HepG2 (cell line): Measurements from ENCODE around the gene MIA3. TPM values are rescaled to one million over a fixed set of nuclear protein-coding genes. Genes with fewer than 3 reads are reported as not detected.

Experiments used
- ATAC-seq: fragments of 200-7000 bp; cut with Tn5 transposase; 3 replicates; pipeline ENCODE4 v1.9.1; 2020; ENCODE audit warnings: mild to moderate bottlenecking, moderate library complexity
- BruUV-seq: library from RNA; stranded (reverse); fragments of 400-500 nt; replicated peaks from 2 replicates; lab custom pipeline; 2021; lab: Mats Ljungman, UMichigan
- CTCF ChIA-PET: fragments of 300-600 bp; formaldehyde crosslinking; extraction: SDS; loops from one replicate; lab custom pipeline; 2021; ENCODE audit warnings: low total read pairs, inconsistent platforms, low intra/inter-chr PET ratio; lab: Yijun Ruan, JAX
- POLR2A ChIA-PET: fragments of 350-600 bp; sonication (Branson Sonifier 250); formaldehyde crosslinking; loops from one replicate; lab custom pipeline; 2020; ENCODE audit warnings: antibody characterized with exemption, inconsistent platforms; lab: Yijun Ruan, JAX
- DNase-seq: peaks from one replicate; pipeline ENCODE4 v3.0.0-alpha.2; 2015; ENCODE audit warnings: low spot score
- FAIRE-seq: peaks from 3 replicates; lab custom pipeline; 2011; peaks lifted over from hg19 to GRCh38; lab: Jason Lieb, UNC
- H2AFZ ChIP-seq: one replicate; pipeline ENCODE4 v1.6.1; 2011; ENCODE audit warnings: low read length, inconsistent platforms
- H3K27ac ChIP-seq: fragments of 300-600 bp; 3 replicates; pipeline ENCODE4 v1.8.0; 2011; ENCODE audit warnings: mixed run types, mild to moderate bottlenecking, mixed read lengths, low read length, inconsistent platforms; ENCODE audit not compliant: insufficient read depth; ENCODE audit errors: extremely low read length
- H3K27me3 ChIP-seq, 2 experiments: fragments of 200-600 bp in 1 of 2; 2 replicates in 1 of 2; 3 replicates in 1 of 2; pipeline versions ENCODE4 v1.6.0 to v1.8.0; 2011; ENCODE audit warnings: low read length in 2 of 2, mild to moderate bottlenecking in 2 of 2, moderate library complexity in 2 of 2, inconsistent platforms in 1 of 2; ENCODE audit not compliant: insufficient read depth in 2 of 2, control insufficient read depth in 1 of 2
- H3K36me3 ChIP-seq, 2 experiments: fragments of 200-600 bp in 1 of 2; replicated peaks in 1 of 2; 2 replicates in 1 of 2; 3 replicates in 1 of 2; pipeline versions ENCODE4 v1.5.1 to v1.8.0; 2011; ENCODE audit warnings: low read length in 2 of 2, inconsistent platforms in 1 of 2; ENCODE audit not compliant: insufficient read depth in 2 of 2, control insufficient read depth in 1 of 2
- H3K4me1 ChIP-seq: 2 replicates; pipeline ENCODE4 v1.5.1; 2012; ENCODE audit warnings: low read length, inconsistent platforms; ENCODE audit not compliant: insufficient read depth
- H3K4me2 ChIP-seq: 2 replicates; pipeline ENCODE4 v1.6.0; 2011; ENCODE audit warnings: low read depth, low read length, inconsistent platforms
- H3K4me3 ChIP-seq, 3 experiments: fragments of 200-600 bp in 1 of 3; sonication (generic), shearing (Covaris generic) in 1 of 3; replicated peaks in 1 of 3; 2 replicates each; pipeline ENCODE4 v1.5.1; 2011 to 2016; ENCODE audit warnings: low read length in 3 of 3, inconsistent platforms in 2 of 3, low read depth in 2 of 3, mild to moderate bottlenecking in 2 of 3, control low read depth in 1 of 3, mixed read lengths in 1 of 3; ENCODE audit not compliant: insufficient read depth in 1 of 3
- H3K79me2 ChIP-seq: one replicate; pipeline ENCODE4 v1.6.1; 2011; ENCODE audit warnings: low read length, inconsistent platforms; ENCODE audit not compliant: insufficient read depth
- H3K9ac ChIP-seq: 2 replicates; pipeline ENCODE4 v1.6.0; 2011; ENCODE audit warnings: mild to moderate bottlenecking, low read depth, low read length, inconsistent platforms; ENCODE audit not compliant: insufficient read depth
- H3K9me3 ChIP-seq: 2 replicates; pipeline ENCODE4 v1.5.1; 2012; ENCODE audit warnings: mild to moderate bottlenecking, low read length
- H4K20me1 ChIP-seq: 2 replicates; pipeline ENCODE4 v1.6.0; 2011; ENCODE audit warnings: inconsistent platforms, mild to moderate bottlenecking, low read length, moderate library complexity; ENCODE audit not compliant: insufficient read depth
- ARID2 ChIP-seq: sonication (generic); formaldehyde crosslinking; IDR thresholded peaks from 2 replicates; pipeline ENCODE4 v1.8.1; 2022; ENCODE audit warnings: mild to moderate bottlenecking, missing genetic modification reagents, borderline replicate concordance
- DR1 ChIP-seq: sonication (generic); formaldehyde crosslinking; IDR thresholded peaks from 2 replicates; pipeline ENCODE4 v1.8.0; 2021; ENCODE audit warnings: mild to moderate bottlenecking, missing genetic modification reagents, inconsistent platforms
- ELF4 ChIP-seq: sonication (generic); formaldehyde crosslinking; IDR thresholded peaks from 2 replicates; pipeline ENCODE4 v1.5.0; 2020; ENCODE audit warnings: missing genetic modification reagents, mild to moderate bottlenecking, moderate library complexity, borderline replicate concordance
- NAIF1 ChIP-seq: sonication (generic); formaldehyde crosslinking; IDR thresholded peaks from 2 replicates; pipeline ENCODE4 v1.5.0; 2020; ENCODE audit warnings: mild to moderate bottlenecking, missing genetic modification reagents, borderline replicate concordance
- NFRKB ChIP-seq: fragments of 450-650 bp; IDR thresholded peaks from 2 replicates; pipeline ENCODE4 v1.6.1; 2017
- PHF8 ChIP-seq: sonication (generic); formaldehyde crosslinking; IDR thresholded peaks from 2 replicates; pipeline ENCODE4 v1.5.0; 2020; ENCODE audit warnings: missing genetic modification reagents
- SP1 ChIP-seq, 2 experiments: fragments of 450-650 bp in 1 of 2; sonication (generic) in 1 of 2; formaldehyde crosslinking in 1 of 2; IDR thresholded peaks; 2 replicates each; pipeline versions ENCODE4 v1.4.0 to v1.6.1; 2016 to 2020; ENCODE audit warnings: missing genetic modification reagents in 1 of 2
- SP140L ChIP-seq: sonication (generic); formaldehyde crosslinking; IDR thresholded peaks from 2 replicates; pipeline ENCODE4 v1.4.0; 2020; ENCODE audit warnings: missing genetic modification reagents, borderline replicate concordance
- SPEN ChIP-seq: sonication (generic); formaldehyde crosslinking; IDR thresholded peaks from 2 replicates; pipeline ENCODE4 v1.5.1; 2020; ENCODE audit warnings: low read depth, mild to moderate bottlenecking, missing genetic modification reagents
- ZBTB44 ChIP-seq: sonication (generic); formaldehyde crosslinking; IDR thresholded peaks from 2 replicates; pipeline ENCODE4 v1.4.0; 2020; ENCODE audit warnings: missing genetic modification reagents
- WGBS: methylation state at CpG from one replicate; pipeline ENCODE4 v1.1.6; 2017; ENCODE audit warnings: low lambda C conversion rate; 5-methylcytosine and 5-hydroxymethylcytosine counted together
- in situ Hi-C: cut with HindIII; loops from 2 replicates; pipeline ENCODE4 v1.10.0; 2017; ENCODE audit warnings: low pct_unique_long_range_greater_than_20kb; ENCODE audit not compliant: extremely low pct_ligation_motif_present
- intact Hi-C: fragments of 100-400 bp; cut with micrococcal nuclease; formaldehyde crosslinking; loops from one replicate; pipeline ENCODE4 v1.10.0; 2022; ENCODE audit not compliant: unreplicated experiment
- polyA plus RNA-seq, 8 experiments: library from polyadenylated mRNA; depleted of rRNA in 3 of 8; stranded (reverse) in 7 of 8; unstranded in 1 of 8; fragments of >200 nt; fragmentation: Illumina TruSeq in 4 of 8; extraction: Trizol in 4 of 8; gene quantifications; 2 replicates each; pipeline versions ENCODE4 v1.2.1 to v1.2.3, GENCODE V29; 2011 to 2016; ENCODE audit warnings: low read depth in 4 of 8, missing spikeins in 1 of 8, mixed read lengths in 1 of 8; ENCODE audit not compliant: insufficient read depth in 1 of 8
- total RNA-seq, 5 experiments: library from RNA; depleted of rRNA; stranded (reverse); fragments of >200 nt; fragmentation: Illumina TruSeq; extraction: Trizol; gene quantifications; 2 replicates each; pipeline ENCODE4 v1.2.3, GENCODE V29; 2016; ENCODE audit warnings: low read depth in 1 of 5
- TF ChIP-seq, protein P1 (sequence below): sonication (generic); formaldehyde crosslinking; IDR thresholded peaks from 2 replicates; pipeline ENCODE4 v1.4.0; 2020; ENCODE audit warnings: missing genetic modification reagents
- TF ChIP-seq, protein P2 (sequence below): sonication (generic); formaldehyde crosslinking; IDR thresholded peaks from 2 replicates; pipeline ENCODE4 v1.9.0; 2021; ENCODE audit warnings: missing genetic modification reagents, borderline replicate concordance

The MIA3 gene
- total and polyA plus RNA-seq, 2 of the 13 experiments (the other 11 are each of a cell fraction or from before 2014, with no cell fraction given) = 45.6 to 48.7 TPM

GRCh38 chr1:222620566-222620965 is 2.7 kb downstream of the MIA3 start:
- POLR2A ChIA-PET = no interaction called here
- intact Hi-C loops = no loop called here
- H3K9ac ChIP-seq = no peak overlapping the region
- peaks cover 5 to 30% of the 10 kb centered on the region in 2 experiments for H3K36me3 ChIP-seq
- peaks cover 17% of the 10 kb centered on the region for H3K79me2 ChIP-seq
- in situ Hi-C loops = no loop called here
- H3K4me1 ChIP-seq = peaks cover 32% of the 10 kb centered on the region
- DNase-seq = no peak
- no TSS peak for BruUV-seq
- no peaks in the 10 kb centered on the region; a peak in 1 of 5 replicates for H3K27me3 ChIP-seq
- H3K9me3 ChIP-seq = no peaks in the 10 kb centered on the region
- no peak overlapping the region for H3K4me2 ChIP-seq
- CTCF ChIA-PET = no interaction called here
- WGBS = 87% methylated on average over 2 of the region's 2 CpGs
- H3K27ac ChIP-seq = no peak overlapping the region
- 0 out of 2 replicates have a peak, but pooled peaks cover 6% of the 10 kb centered on the region for H4K20me1 ChIP-seq
- no peak for ATAC-seq
- no peak overlapping the region for H3K4me3 ChIP-seq
- TF ChIP-seq NFRKB = no peak
- no peak for TF ChIP-seq NAIF1 (CRISPR knock-in tag)
- no peak for TF ChIP-seq SP140L (CRISPR knock-in tag)
- no peak for TF ChIP-seq DR1 (CRISPR knock-in tag)
- FAIRE-seq = no peak
- H2AFZ ChIP-seq = no peak overlapping the region

DNA sequence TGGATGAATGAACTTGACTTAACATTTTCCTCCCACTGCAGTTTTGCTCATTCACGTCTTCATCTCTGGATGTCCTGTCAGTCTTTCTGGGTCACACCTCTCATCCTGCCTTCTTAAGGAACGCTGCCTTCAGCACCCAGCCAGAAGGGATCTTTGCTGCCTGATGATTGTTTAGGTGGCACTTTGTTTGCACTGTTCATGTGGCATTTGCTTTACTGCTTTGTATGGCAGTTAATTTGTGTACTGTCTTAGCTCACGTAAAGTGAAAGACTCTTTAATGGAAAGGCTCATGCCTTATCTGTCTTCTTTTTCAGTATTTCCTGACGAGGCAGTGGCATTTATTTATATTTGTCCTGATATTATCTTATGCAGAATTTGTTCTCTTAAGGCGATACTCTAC is 4.9 kb downstream of the MIA3 start:
- WGBS = 94% methylated on average over 5 of the region's 5 CpGs
- H3K36me3 ChIP-seq = peaks cover 11 to 50% of the 10 kb centered on the region in 2 experiments
- peaks cover 17% of the 10 kb centered on the region for H3K79me2 ChIP-seq
- TF ChIP-seq ZBTB44 (CRISPR knock-in tag) (no peak), PHF8 (CRISPR knock-in tag) (no peak), SP1 (IDR thresholded peaks at IDR 0.05) (no peak), SP1 (CRISPR knock-in tag; IDR thresholded peaks at IDR 0.05) (no peak), ELF4 (no peak), SPEN (no peak), ARID2 (CRISPR knock-in tag) (no peak)
- TF ChIP-seq, protein P1, sequence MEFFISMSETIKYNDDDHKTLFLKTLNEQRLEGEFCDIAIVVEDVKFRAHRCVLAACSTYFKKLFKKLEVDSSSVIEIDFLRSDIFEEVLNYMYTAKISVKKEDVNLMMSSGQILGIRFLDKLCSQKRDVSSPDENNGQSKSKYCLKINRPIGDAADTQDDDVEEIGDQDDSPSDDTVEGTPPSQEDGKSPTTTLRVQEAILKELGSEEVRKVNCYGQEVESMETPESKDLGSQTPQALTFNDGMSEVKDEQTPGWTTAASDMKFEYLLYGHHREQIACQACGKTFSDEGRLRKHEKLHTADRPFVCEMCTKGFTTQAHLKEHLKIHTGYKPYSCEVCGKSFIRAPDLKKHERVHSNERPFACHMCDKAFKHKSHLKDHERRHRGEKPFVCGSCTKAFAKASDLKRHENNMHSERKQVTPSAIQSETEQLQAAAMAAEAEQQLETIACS (CRISPR knock-in tag) = no peak
- TF ChIP-seq, protein P2, sequence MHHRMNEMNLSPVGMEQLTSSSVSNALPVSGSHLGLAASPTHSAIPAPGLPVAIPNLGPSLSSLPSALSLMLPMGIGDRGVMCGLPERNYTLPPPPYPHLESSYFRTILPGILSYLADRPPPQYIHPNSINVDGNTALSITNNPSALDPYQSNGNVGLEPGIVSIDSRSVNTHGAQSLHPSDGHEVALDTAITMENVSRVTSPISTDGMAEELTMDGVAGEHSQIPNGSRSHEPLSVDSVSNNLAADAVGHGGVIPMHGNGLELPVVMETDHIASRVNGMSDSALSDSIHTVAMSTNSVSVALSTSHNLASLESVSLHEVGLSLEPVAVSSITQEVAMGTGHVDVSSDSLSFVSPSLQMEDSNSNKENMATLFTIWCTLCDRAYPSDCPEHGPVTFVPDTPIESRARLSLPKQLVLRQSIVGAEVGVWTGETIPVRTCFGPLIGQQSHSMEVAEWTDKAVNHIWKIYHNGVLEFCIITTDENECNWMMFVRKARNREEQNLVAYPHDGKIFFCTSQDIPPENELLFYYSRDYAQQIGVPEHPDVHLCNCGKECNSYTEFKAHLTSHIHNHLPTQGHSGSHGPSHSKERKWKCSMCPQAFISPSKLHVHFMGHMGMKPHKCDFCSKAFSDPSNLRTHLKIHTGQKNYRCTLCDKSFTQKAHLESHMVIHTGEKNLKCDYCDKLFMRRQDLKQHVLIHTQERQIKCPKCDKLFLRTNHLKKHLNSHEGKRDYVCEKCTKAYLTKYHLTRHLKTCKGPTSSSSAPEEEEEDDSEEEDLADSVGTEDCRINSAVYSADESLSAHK = no peak
- intact Hi-C loops (no loop called here), in situ Hi-C loops (no loop called here)
- ATAC-seq = no peak
- H3K4me1 ChIP-seq = peaks cover 16% of the 10 kb centered on the region
- no peak overlapping the region for H3K9ac ChIP-seq
- no peak overlapping the region for H2AFZ ChIP-seq
- FAIRE-seq = no peak
- ChIA-PET CTCF (no interaction called here), POLR2A (no interaction called here)
- no peak overlapping the region for H3K27ac ChIP-seq
- H3K4me2 ChIP-seq = no peak overlapping the region
- no TSS peak for BruUV-seq
- 0 out of 2 replicates have a peak, but pooled peaks cover 6% of the 10 kb centered on the region for H4K20me1 ChIP-seq
- no peaks in the 10 kb centered on the region; a peak in 1 of 5 replicates for H3K27me3 ChIP-seq
- H3K4me3 ChIP-seq = no peak overlapping the region
- no peaks in the 10 kb centered on the region for H3K9me3 ChIP-seq
- DNase-seq = no peak
